Stimulated activated CD4-positive, alpha-beta T cell treated with anti-CD3 and anti-CD28 coated beads, Interleukin-4, amount 100 ng/mL, for 4 hours (primary cell): Measurements from ENCODE around the gene CTR9.
A peak's percentile ranks its signal among the peaks of the same experiment; 100 is the strongest.

ENCODE experiments used
- DNase-seq, 2 experiments: peaks; one replicate each; pipeline ENCODE4 v3.0.0-alpha.2; 2020

Gene CTR9

DNA sequence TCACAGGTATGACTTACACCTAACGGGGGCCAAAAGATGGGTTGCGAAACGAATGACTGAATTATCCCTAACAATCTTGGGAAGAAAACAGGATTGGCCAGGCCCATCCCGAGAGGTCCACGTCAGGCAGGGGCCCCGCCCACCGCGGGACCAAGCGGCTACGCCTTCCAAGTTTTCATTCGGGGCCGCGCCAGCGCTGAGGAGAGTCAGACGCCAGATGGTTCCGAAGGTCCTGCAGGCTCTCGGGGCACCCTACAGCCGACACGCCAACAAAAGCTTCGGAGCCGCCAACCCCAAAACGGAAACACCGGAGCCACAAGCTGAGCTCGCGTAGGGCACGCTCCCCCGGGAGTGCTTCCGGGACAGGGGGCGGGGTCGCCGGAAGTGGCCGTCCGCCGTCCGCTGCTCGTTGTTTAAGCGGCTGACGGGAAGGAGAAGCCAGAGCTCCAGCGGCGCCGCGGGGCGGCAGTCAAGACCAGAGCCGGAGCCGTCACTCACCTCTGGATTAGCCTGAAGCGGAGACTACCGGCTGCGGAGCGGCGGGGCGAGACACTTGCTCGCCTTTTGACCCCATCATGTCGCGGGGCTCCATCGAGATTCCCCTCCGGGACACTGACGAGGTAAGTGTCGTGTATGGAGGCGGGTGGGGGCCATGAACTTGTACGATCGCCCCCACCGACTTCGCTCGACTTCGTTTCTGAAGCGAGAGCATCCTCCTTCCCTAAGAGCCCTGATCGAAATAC lies at the start of gene CTR9:
TSS of gene CTR9 (plus strand) at position 409 of the 743 bp plus-strand sequence. CDS start at position 576, 167 bp downstream.
- peak; percentile 84 to 88 for DNase-seq

DNA sequence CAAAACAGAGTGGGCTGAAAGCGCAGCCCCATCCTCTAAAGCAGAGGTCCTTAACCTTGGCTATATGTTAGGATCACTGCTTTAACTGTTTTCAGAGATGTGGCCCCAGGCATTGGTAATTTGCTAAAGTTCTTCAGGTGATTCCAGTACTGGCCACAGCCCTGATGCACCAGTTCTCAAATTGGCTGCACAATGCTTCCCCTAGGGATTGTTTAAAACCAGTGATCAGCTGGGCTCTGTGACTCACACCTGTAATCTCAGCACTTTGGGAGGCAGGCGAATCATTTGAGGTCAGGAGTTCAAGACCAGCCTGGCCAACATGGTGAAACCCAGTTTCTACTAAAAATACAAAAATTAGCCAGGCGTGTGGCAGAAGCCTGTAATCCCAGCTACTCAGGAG lies 49.1 kb upstream of the CTR9 start:
- DNase-seq: no peak

DNA sequence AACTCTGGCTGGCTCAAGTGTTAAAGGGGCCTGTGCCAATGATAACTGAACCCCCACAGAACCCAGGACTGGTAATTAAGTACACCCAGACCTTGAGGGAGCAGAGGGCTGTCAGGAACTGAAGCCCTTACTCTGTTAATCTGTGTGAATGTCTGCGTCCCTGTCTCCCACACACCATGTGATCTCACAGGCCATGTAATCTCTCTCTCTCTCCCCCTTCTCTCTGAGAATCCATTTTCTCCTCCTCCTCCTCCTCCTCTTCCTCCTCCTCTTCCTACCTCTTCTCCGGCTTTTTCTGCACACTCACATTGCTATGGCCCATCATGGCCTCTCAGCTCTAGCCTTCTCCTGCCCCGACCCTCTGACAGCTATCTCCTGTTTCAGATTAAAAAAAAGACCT lies 42.9 kb upstream of the CTR9 start:
- DNase-seq: no peak

GRCh38 chr11:10709299-10710086 lies 41.6 kb upstream of the CTR9 start:
- no peak for DNase-seq

DNA sequence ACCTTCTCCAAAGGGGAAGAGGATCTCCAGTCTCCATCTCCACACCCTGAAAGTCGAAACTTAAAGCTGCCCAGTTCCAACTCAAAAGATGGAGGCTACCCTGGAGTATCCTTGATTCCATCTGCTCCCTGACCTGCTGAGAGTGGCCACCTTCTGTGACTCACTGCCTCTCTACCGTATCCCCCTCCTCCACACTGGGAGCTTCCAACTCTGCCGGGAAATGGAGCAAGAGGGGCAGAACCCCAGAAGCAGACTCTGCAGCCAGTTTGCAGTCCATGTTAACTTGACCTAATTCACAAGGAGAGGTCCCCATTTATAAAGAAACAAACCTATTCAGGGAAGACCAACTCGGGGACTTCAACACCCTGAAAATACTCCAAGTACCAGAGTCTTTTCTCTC lies 35.5 kb upstream of the CTR9 start:
- no peak for DNase-seq

- no peak for DNase-seq
Measured at GRCh38 chr11:10716122-10716521, 34.9 kb upstream of the CTR9 start.

DNA sequence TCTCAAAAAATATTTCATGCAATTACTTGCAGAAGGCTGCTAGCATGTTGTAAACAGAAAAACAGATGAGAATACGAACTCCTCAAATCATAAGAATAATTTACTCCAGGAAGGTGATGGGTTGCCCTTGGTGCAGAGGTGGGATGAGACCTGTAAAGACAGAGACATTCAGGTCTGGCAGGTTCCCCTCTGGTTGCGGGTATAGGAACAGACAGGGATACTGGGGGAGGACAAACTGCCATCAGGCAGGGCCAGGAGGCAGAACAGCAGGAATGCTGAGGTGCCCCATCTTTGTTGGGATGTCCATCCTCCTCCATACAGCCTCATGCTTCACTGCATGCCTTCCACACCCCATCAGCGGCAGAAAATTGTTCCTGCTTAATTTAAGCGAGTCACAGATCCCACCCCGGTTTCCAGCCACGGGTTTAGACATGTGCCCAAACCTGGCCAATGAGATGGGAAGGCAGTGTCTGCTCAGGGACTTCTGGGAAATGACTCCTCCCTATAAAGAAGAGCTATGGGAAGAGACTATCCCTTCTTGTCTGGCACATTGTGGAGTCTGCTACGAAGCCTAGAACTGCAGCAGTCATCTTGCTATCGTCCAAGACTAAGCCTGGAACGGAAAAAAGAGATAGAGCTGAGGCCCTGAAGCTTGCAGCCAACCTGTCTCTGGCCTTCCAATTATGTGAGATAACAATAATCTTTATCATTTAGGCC lies 34.3 kb upstream of the CTR9 start:
- no peak for DNase-seq

- no peak for DNase-seq
Measured at GRCh38 chr11:10719616-10720015, 31.4 kb upstream of the CTR9 start.

DNA sequence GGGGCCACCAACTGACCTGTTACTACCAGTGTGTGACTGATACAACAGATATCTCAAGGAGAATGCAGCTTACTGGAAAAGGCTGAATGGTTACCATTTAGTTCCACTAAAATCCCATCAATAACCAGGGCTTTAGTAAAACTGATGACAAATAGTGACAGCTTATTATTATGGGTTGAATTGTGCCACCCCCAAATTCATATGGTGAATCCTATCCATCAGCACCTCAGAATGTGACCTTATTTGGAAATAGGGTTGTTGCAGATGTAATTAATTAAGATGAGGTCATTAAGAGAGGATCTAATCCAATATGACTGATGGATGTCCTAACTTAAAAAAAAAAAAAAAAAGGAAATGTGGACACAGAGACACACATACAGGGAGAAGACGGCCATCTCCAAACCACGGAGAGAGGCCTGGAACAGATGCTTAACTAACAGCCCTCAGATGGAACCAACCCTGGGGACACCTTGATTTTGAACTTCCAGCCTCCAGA lies 30.1 kb upstream of the CTR9 start:
- no peak for DNase-seq

GRCh38 chr11:10722307-10722706 lies 28.7 kb upstream of the CTR9 start:
- no peak for DNase-seq

GRCh38 chr11:10725114-10725906 lies 25.7 kb upstream of the CTR9 start:
- peak in 1 of 2 experiments; percentile 15 for DNase-seq

- DNase-seq: no peak
Measured at GRCh38 chr11:10725907-10726253, 25.2 kb upstream of the CTR9 start.

DNA sequence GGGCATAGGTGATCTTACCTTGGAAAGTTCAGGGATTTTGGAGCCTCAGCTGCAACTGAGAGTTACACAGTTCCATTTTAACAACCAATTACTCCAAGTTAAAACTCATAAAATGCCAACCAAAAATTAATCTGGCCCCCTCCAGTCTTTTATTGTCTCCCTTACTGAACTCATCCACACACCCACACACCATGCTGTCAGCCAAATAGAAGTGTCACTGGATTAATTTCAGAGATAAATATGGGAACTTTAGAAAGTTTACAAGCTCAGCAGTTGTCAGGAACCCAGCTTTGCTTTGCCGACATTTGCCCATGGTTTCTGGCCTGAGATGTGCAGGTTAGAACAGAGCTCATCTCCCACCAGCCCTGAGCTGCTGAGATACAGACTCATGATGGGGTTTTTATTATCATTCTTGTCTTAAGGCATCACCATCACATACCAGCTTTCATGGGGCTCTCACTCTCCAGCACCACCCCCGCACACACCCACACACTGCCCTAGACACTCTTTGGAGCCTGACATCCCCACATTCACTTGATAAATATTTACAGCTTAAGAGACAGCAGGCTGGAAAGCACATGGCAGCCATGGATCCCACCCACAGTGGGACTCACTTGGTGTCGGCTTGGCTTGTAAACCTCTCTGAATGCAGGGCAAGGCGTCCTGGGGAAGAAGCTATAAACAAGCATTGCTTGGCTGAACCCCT lies 23.7 kb upstream of the CTR9 start:
- DNase-seq: no peak

DNA sequence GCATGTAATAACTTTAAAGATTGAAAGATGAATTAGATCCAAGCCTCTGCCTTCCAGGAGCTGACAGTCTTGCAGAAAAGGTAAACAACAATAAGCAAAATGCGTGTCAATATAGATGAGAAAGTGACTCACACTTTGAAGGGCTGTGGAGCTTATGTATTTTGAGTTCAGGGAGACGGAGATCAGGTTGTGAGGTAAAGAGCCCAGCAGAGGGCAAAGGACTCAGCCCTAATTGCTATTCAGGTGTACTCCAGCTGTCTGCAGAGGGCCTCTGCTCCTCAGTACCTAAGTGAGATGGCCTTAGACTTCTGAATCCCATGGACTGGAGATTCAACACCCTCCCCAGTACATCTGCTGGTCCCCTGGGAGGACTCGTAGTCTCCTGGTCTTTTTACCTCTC lies 22.9 kb upstream of the CTR9 start:
- no peak for DNase-seq

- DNase-seq: no peak
Measured at GRCh38 chr11:10728789-10729472, 22.1 kb upstream of the CTR9 start.

- no peak for DNase-seq
Measured at GRCh38 chr11:10730151-10730550, 20.9 kb upstream of the CTR9 start.

DNA sequence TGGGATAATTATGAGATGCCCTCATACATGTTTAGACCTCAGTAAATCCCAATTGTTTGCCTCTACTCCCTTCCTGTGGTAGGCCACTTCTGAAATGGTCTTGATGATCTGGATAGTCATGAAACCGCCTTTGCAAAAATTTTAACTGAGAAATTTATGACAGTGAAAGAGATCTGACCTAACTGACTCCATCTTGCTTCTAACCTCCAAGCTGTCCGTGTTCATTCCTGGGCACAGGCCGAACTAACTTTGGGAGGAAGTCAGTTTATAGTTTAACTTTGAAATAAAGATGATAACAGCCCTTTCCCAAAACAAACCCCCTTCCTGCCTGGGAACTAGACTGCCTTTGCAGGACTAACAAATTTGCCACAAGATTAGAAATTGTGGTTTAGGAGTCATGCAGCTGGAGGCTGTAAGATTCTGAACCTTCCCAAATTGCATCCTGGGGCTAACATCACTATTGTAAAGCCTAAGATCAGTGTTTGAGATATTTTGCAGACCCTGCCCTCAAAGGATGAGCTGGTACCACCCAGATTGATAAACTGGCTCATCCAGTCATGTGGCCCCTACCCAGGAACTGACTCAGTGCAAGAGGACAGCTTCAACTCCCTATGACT lies 19.9 kb upstream of the CTR9 start:
- DNase-seq: no peak

- peak; percentile 75 to 89 for DNase-seq
Measured at GRCh38 chr11:10735481-10736475, 15.3 kb upstream of the CTR9 start.

DNA sequence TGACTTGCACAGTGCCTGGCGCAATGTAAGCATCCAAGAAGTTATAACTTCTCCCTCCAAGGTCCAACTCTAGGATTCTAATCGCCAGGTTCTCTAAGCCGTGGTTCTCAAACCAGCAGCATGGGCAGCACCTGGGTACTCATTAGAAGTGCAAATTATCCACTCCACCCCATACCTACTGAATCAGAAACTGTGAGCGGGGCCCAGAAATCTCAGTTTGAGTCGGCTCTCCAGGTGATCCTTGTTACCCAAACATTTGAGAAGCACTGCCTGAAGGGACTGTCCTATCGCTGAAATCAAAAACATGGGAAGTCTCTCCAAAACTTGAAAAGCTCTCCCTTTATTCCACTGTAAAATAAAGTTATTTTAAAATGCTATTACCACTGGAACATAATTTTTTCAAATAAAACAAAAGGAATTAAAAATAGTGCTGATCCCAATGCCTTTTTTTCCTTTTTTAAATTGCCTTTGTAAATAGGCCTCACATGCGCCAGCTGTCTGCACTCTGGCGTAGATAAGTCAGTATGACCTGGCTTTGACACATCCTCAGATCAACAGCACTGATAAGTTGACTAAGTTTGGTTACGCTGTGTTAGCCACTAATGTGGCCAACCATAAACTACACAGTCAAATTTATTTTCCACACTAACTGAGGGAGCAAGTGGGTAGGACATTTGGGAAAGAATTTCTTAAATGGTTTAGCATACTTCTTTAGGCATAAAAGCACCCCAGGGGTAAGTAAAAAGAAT lies 8.4 kb upstream of the CTR9 start:
- DNase-seq: no peak
